Mesothelial cell of epicardium (in vitro differentiated cells): ENCODE measurements around the gene NFIB. TPM values are rescaled to one million over a fixed set of nuclear protein-coding genes. Genes with fewer than 3 reads are reported as not detected.

Experiments used
- DNase-seq, 2 experiments: peaks; one replicate each; pipeline ENCODE4 v3.0.0; 2021; ENCODE audit warnings: low spot score in 2 of 2; ENCODE audit not compliant: unreplicated experiment in 2 of 2
- H3K27ac Mint-ChIP-seq: 2 replicates; pipeline ENCODE4 v1.8.0; 2021; ENCODE audit warnings: mixed read lengths
- H3K27me3 Mint-ChIP-seq: 2 replicates; pipeline ENCODE4 v1.8.0; 2021; ENCODE audit warnings: low read depth, mixed read lengths
- H3K36me3 Mint-ChIP-seq: 2 replicates; pipeline ENCODE4 v1.8.0; 2021; ENCODE audit warnings: mixed read lengths
- H3K4me1 Mint-ChIP-seq: 2 replicates; pipeline ENCODE4 v1.8.0; 2021; ENCODE audit warnings: mixed read lengths
- H3K4me3 Mint-ChIP-seq: 2 replicates; pipeline ENCODE4 v1.8.0; 2021; ENCODE audit warnings: mild to moderate bottlenecking, moderate library complexity, mixed read lengths
- H3K9me3 Mint-ChIP-seq: 2 replicates; pipeline ENCODE4 v1.8.0; 2021; ENCODE audit warnings: mixed read lengths
- CTCF ChIP-seq: fragments of 200-600 bp; sonication (generic); IDR thresholded peaks from one replicate; pipeline ENCODE4 v1.5.0; 2021; ENCODE audit warnings: antibody characterized with exemption; ENCODE audit not compliant: unreplicated experiment
- total RNA-seq: library from RNA; stranded (reverse); gene quantifications from 3 replicates; pipeline ENCODE4 v1.2.1, GENCODE V29; 2021

The NFIB gene
- total RNA-seq, 1 donor from 2014 or later = 230 TPM

- TF ChIP-seq CTCF = no peak
- Mint-ChIP-seq H3K4me3 (no peak overlapping the region), H3K36me3 (peaks cover 2% of the 10 kb centered on the region), H3K27ac (peak overlapping the region; percentile 43), H3K4me1 (peaks cover 29% of the 10 kb centered on the region), H3K27me3 (no peaks in the 10 kb centered on the region), H3K9me3 (no peaks in the 10 kb centered on the region)
- DNase-seq = no peak
Measured at GRCh38 chr9:14077672-14078071, 236.3 kb downstream of the NFIB start.

- Mint-ChIP-seq H3K36me3 (peaks cover 2% of the 10 kb centered on the region), H3K27ac (no peak overlapping the region), H3K9me3 (no peaks in the 10 kb centered on the region), H3K4me3 (no peak overlapping the region), H3K4me1 (peaks cover 21% of the 10 kb centered on the region), H3K27me3 (no peaks in the 10 kb centered on the region)
- TF ChIP-seq CTCF = no peak
- DNase-seq = no peak
Measured at GRCh38 chr9:14075218-14075617, 238.7 kb downstream of the NFIB start.

- no peak for DNase-seq
- no peaks in the 10 kb centered on the region for H3K9me3 Mint-ChIP-seq
- H3K4me3 Mint-ChIP-seq = no peak overlapping the region
- no peak overlapping the region for H3K27ac Mint-ChIP-seq
- peaks cover 9% of the 10 kb centered on the region for H3K4me1 Mint-ChIP-seq
- TF ChIP-seq CTCF = no peak
- no peaks in the 10 kb centered on the region for H3K36me3 Mint-ChIP-seq
- no peaks in the 10 kb centered on the region for H3K27me3 Mint-ChIP-seq
Measured at GRCh38 chr9:14072850-14073249, 241.1 kb downstream of the NFIB start.

- Mint-ChIP-seq H3K9me3 (no peaks in the 10 kb centered on the region), H3K27me3 (no peaks in the 10 kb centered on the region), H3K36me3 (no peaks in the 10 kb centered on the region), H3K27ac (no peak overlapping the region), H3K4me1 (peaks cover 13% of the 10 kb centered on the region), H3K4me3 (no peak overlapping the region)
- DNase-seq = no peak
- no peak for TF ChIP-seq CTCF
Measured at GRCh38 chr9:14071484-14071883, 242.5 kb downstream of the NFIB start.

DNA sequence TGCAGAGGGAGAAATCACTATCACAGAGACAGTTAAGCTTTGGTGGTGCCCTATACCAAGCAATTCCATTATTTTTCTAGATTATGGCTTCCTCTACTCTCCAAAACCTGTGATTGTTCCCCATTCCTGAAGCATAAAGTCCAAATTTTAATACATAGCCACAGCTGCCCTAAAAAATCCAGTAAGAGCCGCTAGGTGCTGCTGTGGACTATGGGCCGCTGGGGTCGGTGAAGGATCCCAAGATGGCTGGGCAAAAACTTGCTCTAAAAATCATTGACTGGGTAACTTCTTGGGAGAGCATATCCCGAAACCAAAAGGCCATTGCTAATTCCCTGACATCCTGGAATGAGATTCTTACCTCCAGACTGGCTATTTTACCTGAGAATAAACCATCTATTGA is 245.3 kb downstream of the NFIB start:
- peaks cover 3% of the 10 kb centered on the region for H3K9me3 Mint-ChIP-seq
- no peak overlapping the region for H3K27ac Mint-ChIP-seq
- H3K4me1 Mint-ChIP-seq = peaks cover 22% of the 10 kb centered on the region
- no peak overlapping the region for H3K4me3 Mint-ChIP-seq
- no peaks in the 10 kb centered on the region for H3K36me3 Mint-ChIP-seq
- no peak for TF ChIP-seq CTCF
- no peaks in the 10 kb centered on the region for H3K27me3 Mint-ChIP-seq
- no peak for DNase-seq

DNA sequence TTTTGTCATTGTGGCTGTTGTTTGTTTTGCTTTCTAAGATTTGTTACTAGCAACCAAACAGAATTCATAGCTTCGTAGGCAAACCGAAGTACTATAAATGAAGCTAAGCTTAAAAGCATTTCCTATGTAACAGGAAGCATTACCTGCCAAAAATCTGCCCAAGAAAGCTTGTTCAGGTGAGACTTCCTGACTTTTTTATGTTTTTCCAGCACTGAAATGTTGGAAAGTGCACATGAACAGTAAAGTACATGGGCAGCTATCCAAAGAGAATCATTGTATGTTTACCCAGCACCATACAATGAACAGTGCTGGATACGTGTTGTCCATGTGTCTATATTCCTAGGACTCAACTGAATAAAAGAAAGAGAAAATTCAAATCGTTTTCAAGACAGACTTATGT is 247.1 kb downstream of the NFIB start:
- Mint-ChIP-seq H3K27me3 (no peaks in the 10 kb centered on the region), H3K4me1 (peaks cover 33% of the 10 kb centered on the region), H3K9me3 (peaks cover 3% of the 10 kb centered on the region), H3K4me3 (no peak overlapping the region), H3K36me3 (no peaks in the 10 kb centered on the region), H3K27ac (no peak overlapping the region)
- no peak for TF ChIP-seq CTCF
- no peak for DNase-seq
